Measurements from ENCODE around the gene CARMIL1. TPM values are rescaled to one million over a fixed set of nuclear protein-coding genes. Genes with fewer than 3 reads are reported as not detected.

The CARMIL1 gene
- total RNA-seq, 1 experiment from 2014 or later = 25.9 TPM

DNA sequence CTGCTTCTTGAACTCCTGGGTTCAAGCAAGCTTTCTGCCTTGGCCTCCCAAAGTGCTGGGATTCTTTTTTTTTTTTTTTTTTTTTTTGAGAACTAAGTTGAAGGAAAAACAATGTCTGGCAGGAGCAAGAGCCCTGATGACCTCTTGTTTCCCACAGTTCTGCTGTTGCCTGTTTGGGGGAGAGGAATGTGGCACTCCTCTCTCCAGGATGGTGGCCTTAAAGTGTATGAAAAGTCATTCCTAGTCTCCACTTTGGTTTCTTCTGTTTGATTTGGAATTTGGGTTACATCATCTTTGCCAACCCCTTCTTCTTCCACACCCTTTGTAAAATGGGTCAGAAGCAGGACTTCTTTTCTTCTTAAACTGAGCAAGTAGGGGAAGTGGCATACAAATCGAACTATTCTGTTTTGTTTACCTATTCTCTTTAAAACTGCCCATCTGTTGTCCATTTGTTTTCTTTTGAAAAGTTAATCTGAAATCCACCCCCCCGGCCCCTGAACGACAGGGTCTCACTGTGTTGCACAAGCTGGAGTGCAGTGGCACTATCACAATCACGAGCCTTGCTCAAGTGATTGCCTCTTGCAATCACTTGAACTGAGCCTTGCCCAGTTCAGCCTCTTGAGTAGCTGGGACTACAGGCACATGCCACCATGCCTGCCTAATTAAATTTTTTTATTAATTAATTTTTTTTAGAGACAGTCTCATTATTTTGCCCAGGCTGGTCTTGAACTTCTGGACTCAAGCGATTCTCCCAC, 11.3 kb downstream of the CARMIL1 start:
- no peaks in the 10 kb centered on the region for H3K9me3 ChIP-seq
- BruUV-seq (replicated peaks) = no TSS peak
- TF ChIP-seq, protein P1, sequence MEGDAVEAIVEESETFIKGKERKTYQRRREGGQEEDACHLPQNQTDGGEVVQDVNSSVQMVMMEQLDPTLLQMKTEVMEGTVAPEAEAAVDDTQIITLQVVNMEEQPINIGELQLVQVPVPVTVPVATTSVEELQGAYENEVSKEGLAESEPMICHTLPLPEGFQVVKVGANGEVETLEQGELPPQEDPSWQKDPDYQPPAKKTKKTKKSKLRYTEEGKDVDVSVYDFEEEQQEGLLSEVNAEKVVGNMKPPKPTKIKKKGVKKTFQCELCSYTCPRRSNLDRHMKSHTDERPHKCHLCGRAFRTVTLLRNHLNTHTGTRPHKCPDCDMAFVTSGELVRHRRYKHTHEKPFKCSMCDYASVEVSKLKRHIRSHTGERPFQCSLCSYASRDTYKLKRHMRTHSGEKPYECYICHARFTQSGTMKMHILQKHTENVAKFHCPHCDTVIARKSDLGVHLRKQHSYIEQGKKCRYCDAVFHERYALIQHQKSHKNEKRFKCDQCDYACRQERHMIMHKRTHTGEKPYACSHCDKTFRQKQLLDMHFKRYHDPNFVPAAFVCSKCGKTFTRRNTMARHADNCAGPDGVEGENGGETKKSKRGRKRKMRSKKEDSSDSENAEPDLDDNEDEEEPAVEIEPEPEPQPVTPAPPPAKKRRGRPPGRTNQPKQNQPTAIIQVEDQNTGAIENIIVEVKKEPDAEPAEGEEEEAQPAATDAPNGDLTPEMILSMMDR (IDR thresholded peaks at IDR 0.05; ENCODE audit: insufficient read depth in 1 of 2, low read depth in 1 of 2, low read length in 1 of 2, severe bottlenecking in 1 of 2, unreplicated experiment in 1 of 2) = no peak
- Mint-ChIP-seq H3K4me1 (ENCODE audit: low read depth, unreplicated experiment) (peaks cover 13% of the 10 kb centered on the region), H3K4me3 (ENCODE audit: unreplicated experiment) (no peak overlapping the region), H3K9me3 (ENCODE audit: unreplicated experiment) (no peaks in the 10 kb centered on the region), H3K27ac (ENCODE audit: unreplicated experiment) (no peak overlapping the region), H3K36me3 (ENCODE audit: insufficient read depth, unreplicated experiment) (peaks cover 1% of the 10 kb centered on the region), H3K27me3 (ENCODE audit: insufficient read depth, unreplicated experiment) (no peaks in the 10 kb centered on the region)
- ChIA-PET POLR2A (no interaction called here), CTCF (interaction anchor here (0.6 to 0.7 kb wide), 2 partner anchors 30 to 42 kb away, joined by 3 to 10 read pairs; no protein-coding TSS in a partner anchor)
- no peak overlapping the region for H3K4me3 ChIP-seq (ENCODE audit: low read depth, low read length)
- no peaks in the 10 kb centered on the region for H3K36me3 ChIP-seq (ENCODE audit: control insufficient read depth, insufficient read depth, low read length)
- H3K27me3 ChIP-seq (replicated peaks; ENCODE audit: control insufficient read depth, insufficient read depth, low read length) = no peaks in the 10 kb centered on the region
- no peaks in the 10 kb centered on the region for H3K4me1 ChIP-seq
- intact Hi-C loops (cut with micrococcal nuclease; ENCODE audit: unreplicated experiment) = no loop called here
- DNase-seq = no peak

DNA sequence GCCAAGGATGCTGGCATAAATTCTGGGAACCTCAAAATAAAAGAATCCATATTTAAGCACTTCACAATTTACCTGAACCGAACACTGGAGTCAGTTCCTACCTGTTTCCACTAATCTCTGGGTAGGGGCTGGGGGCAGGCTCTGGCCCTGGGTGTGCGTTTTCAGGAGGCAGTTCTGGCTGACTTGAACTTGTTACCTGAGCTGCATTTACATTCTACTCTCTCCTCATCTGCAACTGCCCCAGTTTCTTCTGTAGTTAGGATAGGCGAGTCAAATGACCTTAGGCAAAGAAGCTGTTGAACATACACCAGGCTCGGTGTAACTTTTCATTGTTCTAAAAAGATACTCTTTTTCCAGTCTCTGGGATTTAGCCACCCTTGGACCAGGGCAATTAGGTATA, 13.2 kb downstream of the CARMIL1 start:
- Mint-ChIP-seq H3K4me1 (ENCODE audit: low read depth, unreplicated experiment) (peaks cover 29% of the 10 kb centered on the region), H3K27me3 (ENCODE audit: insufficient read depth, unreplicated experiment) (no peaks in the 10 kb centered on the region), H3K9me3 (ENCODE audit: unreplicated experiment) (no peaks in the 10 kb centered on the region), H3K4me3 (ENCODE audit: unreplicated experiment) (no peak overlapping the region), H3K36me3 (ENCODE audit: insufficient read depth, unreplicated experiment) (no peaks in the 10 kb centered on the region), H3K27ac (ENCODE audit: unreplicated experiment) (no peak overlapping the region)
- no peaks in the 10 kb centered on the region for H3K36me3 ChIP-seq (ENCODE audit: control insufficient read depth, insufficient read depth, low read length)
- peaks cover 7% of the 10 kb centered on the region for H3K4me1 ChIP-seq
- no peaks in the 10 kb centered on the region for H3K27me3 ChIP-seq (replicated peaks; ENCODE audit: control insufficient read depth, insufficient read depth, low read length)
- no peak overlapping the region for H3K4me3 ChIP-seq (ENCODE audit: low read depth, low read length)
- intact Hi-C loops (cut with micrococcal nuclease; ENCODE audit: unreplicated experiment) = no loop called here
- TF ChIP-seq, protein P1 (IDR thresholded peaks at IDR 0.05; ENCODE audit: insufficient read depth in 1 of 2, low read depth in 1 of 2, low read length in 1 of 2, severe bottlenecking in 1 of 2, unreplicated experiment in 1 of 2) = no peak
- no peak for DNase-seq
- BruUV-seq (replicated peaks) = no TSS peak
- CTCF ChIA-PET = interaction anchor here (0.6 kb wide), 1 partner anchor 14 kb away, joined by 3 read pairs; no protein-coding TSS in a partner anchor
- no peaks in the 10 kb centered on the region for H3K9me3 ChIP-seq
- POLR2A ChIA-PET = no interaction called here

DNA sequence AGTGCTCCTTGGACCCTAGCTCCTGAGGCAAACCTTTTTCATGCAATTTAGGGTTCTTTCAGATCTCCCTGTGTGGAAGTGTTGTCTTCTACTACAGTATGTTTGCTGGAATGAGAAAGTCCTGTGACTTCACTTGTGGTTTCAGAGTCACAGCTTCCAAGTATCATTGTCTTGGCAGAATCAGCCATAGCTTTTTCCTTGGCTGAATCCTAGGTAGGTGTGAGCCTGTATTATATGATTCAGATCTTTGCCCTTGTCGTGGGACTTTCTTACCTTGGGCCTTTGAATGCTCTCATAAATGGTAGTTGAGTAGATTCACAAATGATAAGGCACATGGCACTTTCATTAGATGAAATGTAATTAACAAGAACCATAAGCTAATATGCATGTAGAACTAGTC, 16.5 kb downstream of the CARMIL1 start:
- H3K9me3 ChIP-seq = no peaks in the 10 kb centered on the region
- Mint-ChIP-seq H3K27ac (ENCODE audit: unreplicated experiment) (no peak overlapping the region), H3K9me3 (ENCODE audit: unreplicated experiment) (no peaks in the 10 kb centered on the region), H3K4me3 (ENCODE audit: unreplicated experiment) (no peak overlapping the region), H3K4me1 (ENCODE audit: low read depth, unreplicated experiment) (peaks cover 25% of the 10 kb centered on the region), H3K27me3 (ENCODE audit: insufficient read depth, unreplicated experiment) (no peaks in the 10 kb centered on the region), H3K36me3 (ENCODE audit: insufficient read depth, unreplicated experiment) (no peaks in the 10 kb centered on the region)
- H3K4me1 ChIP-seq = peaks cover 7% of the 10 kb centered on the region
- no TSS peak for BruUV-seq (replicated peaks)
- H3K27me3 ChIP-seq (replicated peaks; ENCODE audit: control insufficient read depth, insufficient read depth, low read length) = no peaks in the 10 kb centered on the region
- DNase-seq = no peak
- H3K4me3 ChIP-seq (ENCODE audit: low read depth, low read length) = no peak overlapping the region
- H3K36me3 ChIP-seq (ENCODE audit: control insufficient read depth, insufficient read depth, low read length) = no peaks in the 10 kb centered on the region
- TF ChIP-seq, protein P1 (IDR thresholded peaks at IDR 0.05; ENCODE audit: insufficient read depth in 1 of 2, low read depth in 1 of 2, low read length in 1 of 2, severe bottlenecking in 1 of 2, unreplicated experiment in 1 of 2) = no peak
- ChIA-PET CTCF (interaction anchor here (0.5 to 1.1 kb wide), 3 partner anchors 15 to 711 kb away, joined by 3 to 4 read pairs (median 3); partner anchors contain the start of gene CARMIL1), POLR2A (no interaction called here)
- intact Hi-C loops (cut with micrococcal nuclease; ENCODE audit: unreplicated experiment) = no loop called here

Data from Caco-2 (cell line).